Measurements from ENCODE around the gene TUBB6.
A peak's percentile ranks its signal among the peaks of the same experiment; 100 is the strongest.

TUBB6 gene

GRCh38 chr18:12315911-12316310 is 7.9 kb downstream of the TUBB6 start:
- peaks cover 8% of the 10 kb centered on the region for H3K4me1 Mint-ChIP-seq
- no peak overlapping the region for H3K4me3 Mint-ChIP-seq
- H3K36me3 Mint-ChIP-seq (ENCODE audit: low read depth), result peaks cover 14% of the 10 kb centered on the region
- H3K27me3 Mint-ChIP-seq, result no peaks in the 10 kb centered on the region
- ATAC-seq (no peak), DNase-seq (no peak)
- H3K27ac Mint-ChIP-seq, result no peak overlapping the region
- H3K9me3 Mint-ChIP-seq, result peaks cover 9% of the 10 kb centered on the region

DNA sequence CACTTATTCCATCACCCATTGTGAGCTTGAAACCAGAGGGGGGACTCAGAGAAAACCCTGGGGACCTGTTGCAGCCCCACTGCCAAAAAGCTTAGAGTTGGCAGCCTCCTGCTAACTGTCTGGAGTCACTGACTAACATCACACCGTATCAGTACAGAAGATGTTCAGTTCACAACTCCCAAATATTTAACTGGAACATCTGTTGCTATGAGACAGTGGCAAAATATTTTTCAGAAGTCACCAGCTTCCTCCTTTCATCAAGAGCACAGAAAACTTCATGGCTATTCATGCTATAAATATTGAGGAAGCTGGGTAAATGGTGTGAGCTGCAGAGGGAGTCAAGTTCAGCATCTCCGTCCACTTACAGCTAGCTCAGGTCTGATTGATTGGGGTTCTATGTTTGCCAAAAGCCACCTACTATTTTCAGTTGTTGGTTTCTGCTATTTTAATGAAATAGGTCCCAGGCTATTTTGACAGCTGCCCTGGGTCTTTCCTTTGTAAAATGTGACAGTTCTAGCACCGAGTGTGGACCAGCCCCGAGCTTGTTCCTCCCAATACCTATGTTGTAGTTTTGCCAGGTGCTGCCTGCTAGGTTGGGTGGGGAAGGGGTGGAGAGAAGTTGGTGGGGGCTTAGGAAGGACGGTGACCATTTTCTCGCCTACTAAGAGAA is 9.8 kb downstream of the TUBB6 start:
- peaks cover 11% of the 10 kb centered on the region for H3K4me1 Mint-ChIP-seq
- DNase-seq, result no peak

GRCh38 chr18:12318334-12318697 is 10.3 kb downstream of the TUBB6 start:
- H3K27ac Mint-ChIP-seq, result no peak overlapping the region
- DNase-seq (no peak), ATAC-seq (no peak)
- H3K4me1 Mint-ChIP-seq, result peaks cover 11% of the 10 kb centered on the region
- H3K9me3 Mint-ChIP-seq, result no peaks in the 10 kb centered on the region
- no peak overlapping the region for H3K4me3 Mint-ChIP-seq
- H3K36me3 Mint-ChIP-seq (ENCODE audit: low read depth), result peaks cover 6% of the 10 kb centered on the region
- H3K27me3 Mint-ChIP-seq, result no peaks in the 10 kb centered on the region

More for the DNA sequence above, 9.8 kb downstream of the TUBB6 start:
- H3K27ac Mint-ChIP-seq, result no peak overlapping the region
- peaks cover 6% of the 10 kb centered on the region for H3K36me3 Mint-ChIP-seq (ENCODE audit: low read depth)
- no peaks in the 10 kb centered on the region for H3K27me3 Mint-ChIP-seq
- no peaks in the 10 kb centered on the region for H3K9me3 Mint-ChIP-seq
- H3K4me3 Mint-ChIP-seq, result no peak overlapping the region
- ATAC-seq, result no peak

DNA sequence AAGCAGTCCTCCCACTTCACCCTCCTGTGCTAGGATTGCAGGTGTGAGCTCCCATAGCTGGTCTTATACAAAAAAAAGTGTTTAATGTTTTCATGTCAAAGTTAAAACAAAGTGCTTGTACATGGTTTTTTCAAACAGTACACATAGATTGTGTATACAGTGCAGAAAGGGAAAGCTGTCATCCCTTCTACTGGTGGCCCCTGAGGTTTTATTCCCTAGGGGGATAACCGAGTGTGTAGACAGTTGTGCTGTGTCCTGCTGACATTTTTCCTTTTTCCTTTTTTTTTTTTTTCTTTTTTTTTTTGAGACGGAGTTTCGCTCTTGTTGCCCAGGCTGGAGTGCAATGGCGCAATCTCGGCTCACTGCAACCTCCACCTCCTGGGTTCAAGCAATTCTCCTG is 10.8 kb downstream of the TUBB6 start:
- Mint-ChIP-seq H3K27me3 (no peaks in the 10 kb centered on the region), H3K9me3 (no peaks in the 10 kb centered on the region), H3K4me1 (peaks cover 11% of the 10 kb centered on the region), H3K36me3 (ENCODE audit: low read depth) (peaks cover 6% of the 10 kb centered on the region), H3K27ac (no peak overlapping the region), H3K4me3 (no peak overlapping the region)
- ATAC-seq, result no peak
- no peak for DNase-seq

DNA sequence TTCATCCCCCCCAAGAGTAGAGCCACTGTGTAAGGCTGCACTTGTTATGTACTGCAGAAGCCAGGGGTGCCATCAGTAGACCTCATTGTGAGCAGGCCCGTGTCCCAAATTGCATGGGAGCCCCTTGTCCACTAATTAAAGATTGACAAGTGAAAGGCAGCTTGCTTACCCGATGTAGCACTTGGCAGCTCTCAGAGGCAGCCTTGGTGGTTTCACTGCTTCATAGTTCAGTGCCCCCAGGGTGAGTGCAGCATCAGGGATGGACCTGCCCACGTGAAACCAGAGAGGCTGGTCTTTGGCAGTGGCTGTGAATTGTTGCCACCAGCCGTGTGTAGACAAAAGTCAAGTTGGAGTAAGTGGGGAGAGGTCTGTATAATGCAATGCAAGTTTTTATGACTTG is 13.3 kb downstream of the TUBB6 start:
- H3K9me3 Mint-ChIP-seq, result no peaks in the 10 kb centered on the region
- no peak for ATAC-seq
- H3K4me3 Mint-ChIP-seq, result no peak overlapping the region
- H3K4me1 Mint-ChIP-seq, result peaks cover 8% of the 10 kb centered on the region
- no peaks in the 10 kb centered on the region for H3K27me3 Mint-ChIP-seq
- no peak overlapping the region for H3K27ac Mint-ChIP-seq
- peaks cover 15% of the 10 kb centered on the region for H3K36me3 Mint-ChIP-seq (ENCODE audit: low read depth)
- DNase-seq, result no peak

DNA sequence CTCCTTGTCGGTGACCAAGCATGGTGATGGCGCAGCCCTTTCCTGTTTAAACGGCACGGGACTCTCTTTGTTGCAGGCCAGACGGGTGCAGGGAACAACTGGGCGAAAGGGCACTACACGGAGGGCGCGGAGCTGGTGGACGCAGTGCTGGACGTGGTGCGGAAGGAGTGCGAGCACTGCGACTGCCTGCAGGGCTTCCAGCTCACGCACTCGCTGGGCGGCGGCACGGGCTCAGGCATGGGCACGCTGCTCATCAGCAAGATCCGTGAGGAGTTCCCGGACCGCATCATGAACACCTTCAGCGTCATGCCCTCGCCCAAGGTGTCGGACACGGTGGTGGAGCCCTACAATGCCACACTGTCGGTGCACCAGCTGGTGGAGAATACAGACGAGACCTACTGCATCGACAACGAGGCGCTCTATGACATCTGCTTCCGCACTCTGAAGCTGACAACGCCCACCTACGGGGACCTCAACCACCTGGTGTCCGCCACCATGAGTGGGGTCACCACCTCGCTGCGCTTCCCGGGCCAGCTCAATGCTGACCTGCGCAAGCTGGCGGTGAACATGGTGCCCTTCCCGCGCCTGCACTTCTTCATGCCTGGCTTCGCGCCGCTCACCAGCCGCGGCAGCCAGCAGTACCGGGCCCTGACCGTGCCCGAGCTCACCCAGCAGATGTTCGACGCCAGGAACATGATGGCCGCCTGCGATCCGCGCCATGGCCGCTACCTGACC is 17.1 kb downstream of the TUBB6 start:
- Mint-ChIP-seq H3K9me3 (no peaks in the 10 kb centered on the region), H3K27ac (no peak overlapping the region), H3K36me3 (ENCODE audit: low read depth) (peaks cover 37% of the 10 kb centered on the region)

GRCh38 chr18:12325726-12326245 is 17.7 kb downstream of the TUBB6 start:
- DNase-seq, result no peak
- Mint-ChIP-seq H3K4me1 (peaks cover 7% of the 10 kb centered on the region), H3K27ac (no peak overlapping the region), H3K4me3 (no peak overlapping the region), H3K36me3 (ENCODE audit: low read depth) (peaks cover 37% of the 10 kb centered on the region), H3K27me3 (no peaks in the 10 kb centered on the region), H3K9me3 (no peaks in the 10 kb centered on the region)
- ATAC-seq, result no peak

More for the DNA sequence above, 17.1 kb downstream of the TUBB6 start:
- Mint-ChIP-seq H3K27me3 (no peaks in the 10 kb centered on the region), H3K4me3 (no peak overlapping the region), H3K4me1 (peaks cover 7% of the 10 kb centered on the region)
- DNase-seq, result no peak
- no peak for ATAC-seq

DNA sequence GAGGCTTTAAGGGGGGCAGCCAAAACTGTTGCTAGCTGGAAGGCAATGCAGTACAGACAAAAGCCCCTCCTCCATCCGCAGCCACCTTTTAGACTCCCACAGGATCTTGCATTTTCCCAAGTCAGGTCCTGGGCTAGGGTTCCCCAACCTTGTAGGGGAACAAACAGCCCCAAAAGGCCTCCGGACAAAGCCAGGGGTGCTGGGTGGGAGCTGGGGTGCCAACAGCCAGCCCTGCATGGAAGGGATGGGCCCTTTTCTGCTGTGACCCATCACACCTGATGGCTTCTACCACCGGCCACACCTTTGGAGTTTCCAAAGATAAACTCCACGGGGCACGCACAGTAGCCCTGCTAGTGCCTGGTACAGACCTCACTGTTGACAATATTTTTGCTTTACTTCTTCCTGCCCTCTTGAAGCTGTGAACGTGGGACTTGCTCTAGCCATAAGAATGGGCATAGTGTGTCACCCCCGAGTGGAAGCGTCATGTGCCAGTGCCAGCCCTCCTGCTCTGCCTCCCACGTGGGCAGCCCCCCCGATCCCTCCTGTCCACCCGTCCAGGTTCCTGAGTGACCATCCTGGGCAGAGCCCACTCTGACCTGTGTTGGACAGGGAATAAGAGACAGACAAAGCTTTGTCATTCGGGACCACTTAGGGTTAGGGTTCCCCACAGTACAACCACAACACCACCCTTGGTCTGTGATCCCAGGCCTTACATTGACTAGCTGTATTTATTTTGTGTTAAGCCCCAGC is 18.8 kb downstream of the TUBB6 start:
- Mint-ChIP-seq H3K9me3 (no peaks in the 10 kb centered on the region), H3K27me3 (no peaks in the 10 kb centered on the region), H3K36me3 (ENCODE audit: low read depth) (peaks cover 38% of the 10 kb centered on the region), H3K4me3 (no peak overlapping the region), H3K27ac (no peak overlapping the region), H3K4me1 (peaks cover 4% of the 10 kb centered on the region)
- DNase-seq, result no peak
- no peak for ATAC-seq

DNA sequence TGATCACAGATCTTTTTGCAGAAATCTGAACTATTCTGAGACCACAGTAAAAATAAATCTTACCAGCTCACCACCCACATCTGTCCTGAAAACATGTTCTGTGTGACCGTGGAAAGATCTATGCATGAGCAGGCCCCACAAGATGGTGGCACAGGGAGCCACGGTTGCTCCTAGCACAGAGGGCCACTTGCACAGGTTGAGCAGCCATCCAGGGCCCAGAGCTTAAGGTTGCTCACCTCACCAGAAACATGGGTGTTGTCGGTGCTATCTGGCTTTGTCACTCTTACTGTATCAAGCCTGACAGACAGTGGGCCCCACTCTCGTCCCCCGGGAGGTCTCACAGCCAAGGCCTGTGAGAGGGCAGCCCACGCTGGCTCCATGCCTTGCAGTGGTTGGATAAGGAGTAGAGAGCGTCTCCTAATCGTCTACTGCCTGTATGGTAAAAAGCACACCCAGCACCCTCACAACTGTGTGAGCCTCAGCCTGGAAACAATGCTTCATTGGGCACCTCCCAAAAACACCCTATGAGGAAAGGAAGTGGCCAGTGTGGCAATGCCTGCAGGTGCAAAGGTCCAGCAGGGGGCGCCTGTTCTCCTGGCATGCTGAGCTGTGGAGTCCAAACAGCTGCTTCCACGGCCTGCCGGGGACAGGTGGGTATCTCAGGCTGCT is 19.6 kb downstream of the TUBB6 start:
- Mint-ChIP-seq H3K27ac (no peak overlapping the region), H3K36me3 (ENCODE audit: low read depth) (peaks cover 38% of the 10 kb centered on the region), H3K27me3 (no peaks in the 10 kb centered on the region), H3K9me3 (no peaks in the 10 kb centered on the region), H3K4me3 (no peak overlapping the region), H3K4me1 (peaks cover 4% of the 10 kb centered on the region)
- peak; percentile 85 for DNase-seq
- peak; percentile 93 for ATAC-seq

GRCh38 chr18:12328179-12328823 is 20.3 kb downstream of the TUBB6 start:
- no peak overlapping the region for H3K4me3 Mint-ChIP-seq
- no peaks in the 10 kb centered on the region for H3K9me3 Mint-ChIP-seq
- no peak for ATAC-seq
- peaks cover 36% of the 10 kb centered on the region for H3K36me3 Mint-ChIP-seq (ENCODE audit: low read depth)
- H3K27ac Mint-ChIP-seq, result no peak overlapping the region
- H3K4me1 Mint-ChIP-seq, result peaks cover 4% of the 10 kb centered on the region
- no peak for DNase-seq
- no peaks in the 10 kb centered on the region for H3K27me3 Mint-ChIP-seq

- DNase-seq (no peak), ATAC-seq (no peak)
- H3K4me3 Mint-ChIP-seq, result no peak overlapping the region
- peak overlapping the region; percentile 29 for H3K27ac Mint-ChIP-seq
- H3K36me3 Mint-ChIP-seq (ENCODE audit: low read depth), result peaks cover 40% of the 10 kb centered on the region
- H3K27me3 Mint-ChIP-seq, result no peaks in the 10 kb centered on the region
- peaks cover 4% of the 10 kb centered on the region for H3K4me1 Mint-ChIP-seq
- no peaks in the 10 kb centered on the region for H3K9me3 Mint-ChIP-seq
Measured at GRCh38 chr18:12329125-12329698, 21.2 kb downstream of the TUBB6 start.

DNA sequence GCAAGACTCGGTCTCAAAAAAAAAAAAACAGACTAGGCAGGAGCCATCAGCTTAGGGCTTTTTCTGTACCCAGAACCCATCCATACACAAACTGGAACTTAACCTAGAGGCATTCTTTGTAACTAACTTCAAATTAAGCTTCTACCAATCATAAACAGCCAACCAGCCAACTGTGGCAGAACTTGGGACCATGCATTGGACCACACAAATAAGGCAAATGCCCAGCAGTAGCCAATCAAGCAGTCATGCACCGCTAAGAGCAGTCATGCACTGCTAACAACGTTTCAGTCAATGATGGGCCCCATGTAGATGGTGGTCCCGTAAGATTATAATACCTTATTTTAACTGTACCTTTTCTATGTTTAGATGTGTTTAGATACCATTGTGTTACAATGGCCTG is 22.7 kb downstream of the TUBB6 start:
- H3K4me1 Mint-ChIP-seq, result peaks cover 4% of the 10 kb centered on the region

GRCh38 chr18:12333506-12334290 is 25.7 kb downstream of the TUBB6 start:
- no peak overlapping the region for H3K27ac Mint-ChIP-seq
- peak; percentile 30 for ATAC-seq
- no peaks in the 10 kb centered on the region for H3K4me1 Mint-ChIP-seq
- H3K36me3 Mint-ChIP-seq (ENCODE audit: low read depth), result peaks cover 44% of the 10 kb centered on the region
- no peaks in the 10 kb centered on the region for H3K9me3 Mint-ChIP-seq
- H3K27me3 Mint-ChIP-seq, result no peaks in the 10 kb centered on the region
- H3K4me3 Mint-ChIP-seq, result no peak overlapping the region
- no peak for DNase-seq

More for the DNA sequence above, 22.7 kb downstream of the TUBB6 start:
- ATAC-seq (no peak), DNase-seq (no peak)
- H3K4me3 Mint-ChIP-seq, result no peak overlapping the region
- no peaks in the 10 kb centered on the region for H3K27me3 Mint-ChIP-seq
- H3K36me3 Mint-ChIP-seq (ENCODE audit: low read depth), result peaks cover 49% of the 10 kb centered on the region
- H3K9me3 Mint-ChIP-seq, result no peaks in the 10 kb centered on the region
- no peak overlapping the region for H3K27ac Mint-ChIP-seq

Measured in activated naive CD8-positive, alpha-beta T cell treated with anti-CD3 and anti-CD28 coated beads, Interleukin-2, amount 50 U/mL, for 24 hours (primary cell).